WTC11 (cell line): Measurements from ENCODE around the gene IER2. TPM values are rescaled to one million over a fixed set of nuclear protein-coding genes. Genes with fewer than 3 reads are reported as not detected.

Experiments used
- ELF4 ChIP-seq: sonication (generic); formaldehyde crosslinking; IDR thresholded peaks from 2 replicates; pipeline ENCODE4 v1.8.1; 2022; ENCODE audit warnings: low read depth, mild to moderate bottlenecking, moderate library complexity, missing genetic modification reagents
- FOXK1 ChIP-seq: sonication (generic); formaldehyde crosslinking; IDR thresholded peaks from 2 replicates; pipeline ENCODE4 v1.8.0; 2022; ENCODE audit warnings: mild to moderate bottlenecking, moderate library complexity, missing genetic modification reagents
- FOXP1 ChIP-seq: sonication (generic); formaldehyde crosslinking; IDR thresholded peaks from 2 replicates; pipeline ENCODE4 v1.8.0; 2022; ENCODE audit warnings: missing genetic modification reagents, mild to moderate bottlenecking, moderate library complexity, borderline replicate concordance
- GTF2I ChIP-seq: fragments of 250-450 bp; sonication (Bioruptor Pico); conservative IDR thresholded peaks from 2 replicates; pipeline ENCODE4 v1.4.0; 2021; ENCODE audit warnings: mild to moderate bottlenecking
- JAZF1 ChIP-seq: fragments of 250-450 bp; sonication (Bioruptor Pico); IDR thresholded peaks from 2 replicates; pipeline ENCODE4 v1.9.0; 2021; ENCODE audit warnings: moderate library complexity, mild to moderate bottlenecking, inconsistent platforms
- NFYB ChIP-seq: sonication (generic); formaldehyde crosslinking; conservative IDR thresholded peaks from 2 replicates; pipeline ENCODE4 v1.8.0; 2022; ENCODE audit warnings: low read depth, missing genetic modification reagents
- NR3C1 ChIP-seq: sonication (generic); formaldehyde crosslinking; conservative IDR thresholded peaks from 2 replicates; pipeline ENCODE4 v1.8.1; 2023; ENCODE audit warnings: low read depth, mild to moderate bottlenecking, missing genetic modification reagents
- PRRX2 ChIP-seq: fragments of 250-450 bp; sonication (Bioruptor Pico); IDR thresholded peaks from 2 replicates; pipeline ENCODE4 v1.8.0; 2021; ENCODE audit warnings: mild to moderate bottlenecking
- RELA ChIP-seq: sonication (generic); formaldehyde crosslinking; IDR thresholded peaks from 2 replicates; pipeline ENCODE4 v1.8.1; 2022; ENCODE audit warnings: missing genetic modification reagents, mild to moderate bottlenecking, borderline replicate concordance
- SMAD3 ChIP-seq: sonication (generic); formaldehyde crosslinking; IDR thresholded peaks from 2 replicates; pipeline ENCODE4 v1.8.0; 2022; ENCODE audit warnings: missing genetic modification reagents, mild to moderate bottlenecking, borderline replicate concordance
- TEAD1 ChIP-seq: sonication (generic); formaldehyde crosslinking; IDR thresholded peaks from 2 replicates; pipeline ENCODE4 v1.8.0; 2022; ENCODE audit warnings: mild to moderate bottlenecking, missing genetic modification reagents
- TP53 ChIP-seq: sonication (generic); formaldehyde crosslinking; IDR thresholded peaks from 2 replicates; pipeline ENCODE4 v1.8.1; 2023; ENCODE audit warnings: mild to moderate bottlenecking, missing genetic modification reagents
- ZNF138 ChIP-seq: sonication (generic); formaldehyde crosslinking; conservative IDR thresholded peaks from 2 replicates; pipeline ENCODE4 v1.8.1; 2022; ENCODE audit warnings: mild to moderate bottlenecking, moderate library complexity, missing genetic modification reagents
- ZNF219 ChIP-seq: sonication (generic); formaldehyde crosslinking; IDR thresholded peaks from 2 replicates; pipeline ENCODE4 v1.8.0; 2023; ENCODE audit warnings: missing genetic modification reagents, mild to moderate bottlenecking, borderline replicate concordance
- ZNF232 ChIP-seq: sonication (generic); formaldehyde crosslinking; IDR thresholded peaks from 2 replicates; pipeline ENCODE4 v1.8.0; 2022; ENCODE audit warnings: mild to moderate bottlenecking, missing genetic modification reagents
- total RNA-seq: library from RNA; stranded (reverse); gene quantifications from 3 replicates; pipeline ENCODE4 v1.2.3, GENCODE V29; 2021
- TF ChIP-seq, protein P1 (sequence below): sonication (generic); formaldehyde crosslinking; IDR thresholded peaks from 2 replicates; pipeline ENCODE4 v1.8.0; 2022; ENCODE audit warnings: mild to moderate bottlenecking, missing genetic modification reagents
- TF ChIP-seq, protein P2 (sequence below): sonication (generic); formaldehyde crosslinking; conservative IDR thresholded peaks from 2 replicates; pipeline ENCODE4 v1.8.1; 2023; ENCODE audit warnings: mild to moderate bottlenecking, low read depth, missing genetic modification reagents, moderate library complexity
- TF ChIP-seq, protein P3 (sequence below): sonication (generic); formaldehyde crosslinking; IDR thresholded peaks from 2 replicates; pipeline ENCODE4 v1.8.0; 2022; ENCODE audit warnings: missing genetic modification reagents
- TF ChIP-seq, protein P4 (sequence below): sonication (generic); formaldehyde crosslinking; IDR thresholded peaks from 2 replicates; pipeline ENCODE4 v1.8.1; 2022; ENCODE audit warnings: low read depth, mild to moderate bottlenecking, moderate library complexity, missing genetic modification reagents, borderline replicate concordance
- TF ChIP-seq, protein P5 (sequence below): sonication (generic); formaldehyde crosslinking; IDR thresholded peaks from 2 replicates; pipeline ENCODE4 v1.8.0; 2023; ENCODE audit warnings: mild to moderate bottlenecking, missing genetic modification reagents
- TF ChIP-seq, protein P6 (sequence below): sonication (generic); formaldehyde crosslinking; conservative IDR thresholded peaks from 2 replicates; pipeline ENCODE4 v1.8.1; 2022; ENCODE audit warnings: mild to moderate bottlenecking, missing genetic modification reagents
- TF ChIP-seq, protein P7 (sequence below): sonication (generic); formaldehyde crosslinking; IDR thresholded peaks from 2 replicates; pipeline ENCODE4 v1.8.1; 2022; ENCODE audit warnings: low read depth, missing genetic modification reagents, borderline replicate concordance
- TF ChIP-seq, protein P8 (sequence below): sonication (generic); formaldehyde crosslinking; IDR thresholded peaks from 2 replicates; pipeline ENCODE4 v1.8.1; 2023; ENCODE audit warnings: mild to moderate bottlenecking, missing genetic modification reagents, moderate library complexity

Gene IER2
- total RNA-seq, 1 experiment from 2014 or later: 138 TPM

DNA sequence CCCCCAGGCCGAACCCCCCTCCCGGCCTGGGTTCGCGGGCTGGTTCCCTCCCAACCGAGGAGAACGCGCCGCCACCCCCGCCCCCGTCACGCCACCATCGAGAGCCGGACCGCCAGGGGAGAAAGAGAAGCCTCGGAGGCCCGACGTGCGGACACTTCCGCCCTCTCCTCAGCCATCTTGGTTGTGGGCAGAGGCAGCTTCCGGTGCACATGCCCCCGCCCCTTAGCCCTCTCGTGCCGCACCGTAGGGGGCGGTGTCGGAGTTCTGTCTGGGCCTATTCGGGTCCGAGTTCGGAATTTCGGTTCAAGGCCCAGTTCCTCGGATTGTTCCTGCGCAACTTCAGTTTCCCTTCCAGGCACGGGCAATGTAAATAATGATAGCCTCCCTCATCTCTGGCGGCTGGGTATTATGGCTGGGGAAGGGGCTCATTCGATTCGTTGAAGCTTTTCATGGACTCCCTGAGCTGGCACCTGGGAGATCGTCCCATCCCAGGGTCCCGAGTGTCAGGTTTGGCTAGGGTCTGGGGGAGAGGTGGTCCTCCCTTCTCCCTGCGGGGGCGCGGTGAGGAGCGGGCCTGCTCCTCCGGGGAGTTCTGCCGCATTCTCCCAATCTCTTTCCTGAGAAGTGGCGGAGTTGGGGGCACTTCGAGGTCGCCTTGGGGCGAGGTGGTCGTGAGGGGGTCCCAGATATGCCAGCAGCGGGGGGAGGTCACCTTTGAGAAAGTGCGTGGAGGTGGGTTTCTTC, at the start of gene IER2, which contains the start of gene STX10 (continued):
- TF ChIP-seq, protein P1, sequence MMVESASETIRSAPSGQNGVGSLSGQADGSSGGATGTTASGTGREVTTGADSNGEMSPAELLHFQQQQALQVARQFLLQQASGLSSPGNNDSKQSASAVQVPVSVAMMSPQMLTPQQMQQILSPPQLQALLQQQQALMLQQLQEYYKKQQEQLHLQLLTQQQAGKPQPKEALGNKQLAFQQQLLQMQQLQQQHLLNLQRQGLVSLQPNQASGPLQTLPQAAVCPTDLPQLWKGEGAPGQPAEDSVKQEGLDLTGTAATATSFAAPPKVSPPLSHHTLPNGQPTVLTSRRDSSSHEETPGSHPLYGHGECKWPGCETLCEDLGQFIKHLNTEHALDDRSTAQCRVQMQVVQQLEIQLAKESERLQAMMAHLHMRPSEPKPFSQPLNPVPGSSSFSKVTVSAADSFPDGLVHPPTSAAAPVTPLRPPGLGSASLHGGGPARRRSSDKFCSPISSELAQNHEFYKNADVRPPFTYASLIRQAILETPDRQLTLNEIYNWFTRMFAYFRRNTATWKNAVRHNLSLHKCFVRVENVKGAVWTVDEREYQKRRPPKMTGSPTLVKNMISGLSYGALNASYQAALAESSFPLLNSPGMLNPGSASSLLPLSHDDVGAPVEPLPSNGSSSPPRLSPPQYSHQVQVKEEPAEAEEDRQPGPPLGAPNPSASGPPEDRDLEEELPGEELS: no peak; the same call in 1 of the 2 replicates
- TF ChIP-seq RELA (CRISPR knock-in tag): no peak
- TF ChIP-seq TEAD1: peak; percentile 83
- TF ChIP-seq FOXP1 (CRISPR knock-in tag): no peak
- TF ChIP-seq, protein P2, sequence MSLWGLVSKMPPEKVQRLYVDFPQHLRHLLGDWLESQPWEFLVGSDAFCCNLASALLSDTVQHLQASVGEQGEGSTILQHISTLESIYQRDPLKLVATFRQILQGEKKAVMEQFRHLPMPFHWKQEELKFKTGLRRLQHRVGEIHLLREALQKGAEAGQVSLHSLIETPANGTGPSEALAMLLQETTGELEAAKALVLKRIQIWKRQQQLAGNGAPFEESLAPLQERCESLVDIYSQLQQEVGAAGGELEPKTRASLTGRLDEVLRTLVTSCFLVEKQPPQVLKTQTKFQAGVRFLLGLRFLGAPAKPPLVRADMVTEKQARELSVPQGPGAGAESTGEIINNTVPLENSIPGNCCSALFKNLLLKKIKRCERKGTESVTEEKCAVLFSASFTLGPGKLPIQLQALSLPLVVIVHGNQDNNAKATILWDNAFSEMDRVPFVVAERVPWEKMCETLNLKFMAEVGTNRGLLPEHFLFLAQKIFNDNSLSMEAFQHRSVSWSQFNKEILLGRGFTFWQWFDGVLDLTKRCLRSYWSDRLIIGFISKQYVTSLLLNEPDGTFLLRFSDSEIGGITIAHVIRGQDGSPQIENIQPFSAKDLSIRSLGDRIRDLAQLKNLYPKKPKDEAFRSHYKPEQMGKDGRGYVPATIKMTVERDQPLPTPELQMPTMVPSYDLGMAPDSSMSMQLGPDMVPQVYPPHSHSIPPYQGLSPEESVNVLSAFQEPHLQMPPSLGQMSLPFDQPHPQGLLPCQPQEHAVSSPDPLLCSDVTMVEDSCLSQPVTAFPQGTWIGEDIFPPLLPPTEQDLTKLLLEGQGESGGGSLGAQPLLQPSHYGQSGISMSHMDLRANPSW (CRISPR knock-in tag): no peak
- TF ChIP-seq, protein P3, sequence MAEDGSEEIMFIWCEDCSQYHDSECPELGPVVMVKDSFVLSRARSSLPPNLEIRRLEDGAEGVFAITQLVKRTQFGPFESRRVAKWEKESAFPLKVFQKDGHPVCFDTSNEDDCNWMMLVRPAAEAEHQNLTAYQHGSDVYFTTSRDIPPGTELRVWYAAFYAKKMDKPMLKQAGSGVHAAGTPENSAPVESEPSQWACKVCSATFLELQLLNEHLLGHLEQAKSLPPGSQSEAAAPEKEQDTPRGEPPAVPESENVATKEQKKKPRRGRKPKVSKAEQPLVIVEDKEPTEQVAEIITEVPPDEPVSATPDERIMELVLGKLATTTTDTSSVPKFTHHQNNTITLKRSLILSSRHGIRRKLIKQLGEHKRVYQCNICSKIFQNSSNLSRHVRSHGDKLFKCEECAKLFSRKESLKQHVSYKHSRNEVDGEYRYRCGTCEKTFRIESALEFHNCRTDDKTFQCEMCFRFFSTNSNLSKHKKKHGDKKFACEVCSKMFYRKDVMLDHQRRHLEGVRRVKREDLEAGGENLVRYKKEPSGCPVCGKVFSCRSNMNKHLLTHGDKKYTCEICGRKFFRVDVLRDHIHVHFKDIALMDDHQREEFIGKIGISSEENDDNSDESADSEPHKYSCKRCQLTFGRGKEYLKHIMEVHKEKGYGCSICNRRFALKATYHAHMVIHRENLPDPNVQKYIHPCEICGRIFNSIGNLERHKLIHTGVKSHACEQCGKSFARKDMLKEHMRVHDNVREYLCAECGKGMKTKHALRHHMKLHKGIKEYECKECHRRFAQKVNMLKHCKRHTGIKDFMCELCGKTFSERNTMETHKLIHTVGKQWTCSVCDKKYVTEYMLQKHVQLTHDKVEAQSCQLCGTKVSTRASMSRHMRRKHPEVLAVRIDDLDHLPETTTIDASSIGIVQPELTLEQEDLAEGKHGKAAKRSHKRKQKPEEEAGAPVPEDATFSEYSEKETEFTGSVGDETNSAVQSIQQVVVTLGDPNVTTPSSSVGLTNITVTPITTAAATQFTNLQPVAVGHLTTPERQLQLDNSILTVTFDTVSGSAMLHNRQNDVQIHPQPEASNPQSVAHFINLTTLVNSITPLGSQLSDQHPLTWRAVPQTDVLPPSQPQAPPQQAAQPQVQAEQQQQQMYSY (CRISPR knock-in tag): no peak
- TF ChIP-seq, protein P4, sequence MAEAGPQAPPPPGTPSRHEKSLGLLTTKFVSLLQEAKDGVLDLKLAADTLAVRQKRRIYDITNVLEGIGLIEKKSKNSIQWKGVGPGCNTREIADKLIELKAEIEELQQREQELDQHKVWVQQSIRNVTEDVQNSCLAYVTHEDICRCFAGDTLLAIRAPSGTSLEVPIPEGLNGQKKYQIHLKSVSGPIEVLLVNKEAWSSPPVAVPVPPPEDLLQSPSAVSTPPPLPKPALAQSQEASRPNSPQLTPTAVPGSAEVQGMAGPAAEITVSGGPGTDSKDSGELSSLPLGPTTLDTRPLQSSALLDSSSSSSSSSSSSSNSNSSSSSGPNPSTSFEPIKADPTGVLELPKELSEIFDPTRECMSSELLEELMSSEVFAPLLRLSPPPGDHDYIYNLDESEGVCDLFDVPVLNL (CRISPR knock-in tag): no peak
- TF ChIP-seq TP53 (CRISPR knock-in tag): no peak
- TF ChIP-seq, protein P5, sequence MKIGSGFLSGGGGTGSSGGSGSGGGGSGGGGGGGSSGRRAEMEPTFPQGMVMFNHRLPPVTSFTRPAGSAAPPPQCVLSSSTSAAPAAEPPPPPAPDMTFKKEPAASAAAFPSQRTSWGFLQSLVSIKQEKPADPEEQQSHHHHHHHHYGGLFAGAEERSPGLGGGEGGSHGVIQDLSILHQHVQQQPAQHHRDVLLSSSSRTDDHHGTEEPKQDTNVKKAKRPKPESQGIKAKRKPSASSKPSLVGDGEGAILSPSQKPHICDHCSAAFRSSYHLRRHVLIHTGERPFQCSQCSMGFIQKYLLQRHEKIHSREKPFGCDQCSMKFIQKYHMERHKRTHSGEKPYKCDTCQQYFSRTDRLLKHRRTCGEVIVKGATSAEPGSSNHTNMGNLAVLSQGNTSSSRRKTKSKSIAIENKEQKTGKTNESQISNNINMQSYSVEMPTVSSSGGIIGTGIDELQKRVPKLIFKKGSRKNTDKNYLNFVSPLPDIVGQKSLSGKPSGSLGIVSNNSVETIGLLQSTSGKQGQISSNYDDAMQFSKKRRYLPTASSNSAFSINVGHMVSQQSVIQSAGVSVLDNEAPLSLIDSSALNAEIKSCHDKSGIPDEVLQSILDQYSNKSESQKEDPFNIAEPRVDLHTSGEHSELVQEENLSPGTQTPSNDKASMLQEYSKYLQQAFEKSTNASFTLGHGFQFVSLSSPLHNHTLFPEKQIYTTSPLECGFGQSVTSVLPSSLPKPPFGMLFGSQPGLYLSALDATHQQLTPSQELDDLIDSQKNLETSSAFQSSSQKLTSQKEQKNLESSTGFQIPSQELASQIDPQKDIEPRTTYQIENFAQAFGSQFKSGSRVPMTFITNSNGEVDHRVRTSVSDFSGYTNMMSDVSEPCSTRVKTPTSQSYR (CRISPR knock-in tag): 0 out of 2 replicates have a peak, but pooled peaks have one; percentile 6
- TF ChIP-seq GTF2I (CRISPR knock-in tag): no peak
- TF ChIP-seq, protein P6, sequence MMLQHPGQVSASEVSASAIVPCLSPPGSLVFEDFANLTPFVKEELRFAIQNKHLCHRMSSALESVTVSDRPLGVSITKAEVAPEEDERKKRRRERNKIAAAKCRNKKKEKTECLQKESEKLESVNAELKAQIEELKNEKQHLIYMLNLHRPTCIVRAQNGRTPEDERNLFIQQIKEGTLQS: no peak
- TF ChIP-seq ZNF219 (CRISPR knock-in tag): no peak
- TF ChIP-seq JAZF1 (CRISPR knock-in tag): no peak
- no peak for TF ChIP-seq SMAD3 (CRISPR knock-in tag)
- peak; percentile 57; the same call in 1 of the 2 replicates for TF ChIP-seq ZNF232 (CRISPR knock-in tag)
- no peak for TF ChIP-seq NFYB (CRISPR knock-in tag)
- TF ChIP-seq, protein P7, sequence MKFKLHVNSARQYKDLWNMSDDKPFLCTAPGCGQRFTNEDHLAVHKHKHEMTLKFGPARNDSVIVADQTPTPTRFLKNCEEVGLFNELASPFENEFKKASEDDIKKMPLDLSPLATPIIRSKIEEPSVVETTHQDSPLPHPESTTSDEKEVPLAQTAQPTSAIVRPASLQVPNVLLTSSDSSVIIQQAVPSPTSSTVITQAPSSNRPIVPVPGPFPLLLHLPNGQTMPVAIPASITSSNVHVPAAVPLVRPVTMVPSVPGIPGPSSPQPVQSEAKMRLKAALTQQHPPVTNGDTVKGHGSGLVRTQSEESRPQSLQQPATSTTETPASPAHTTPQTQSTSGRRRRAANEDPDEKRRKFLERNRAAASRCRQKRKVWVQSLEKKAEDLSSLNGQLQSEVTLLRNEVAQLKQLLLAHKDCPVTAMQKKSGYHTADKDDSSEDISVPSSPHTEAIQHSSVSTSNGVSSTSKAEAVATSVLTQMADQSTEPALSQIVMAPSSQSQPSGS: no peak
- no peak for TF ChIP-seq NR3C1 (CRISPR knock-in tag)
- TF ChIP-seq FOXK1 (CRISPR knock-in tag): peak; percentile 52; the same call in 1 of the 2 replicates
- no peak for TF ChIP-seq PRRX2 (CRISPR knock-in tag)
- no peak for TF ChIP-seq ELF4 (CRISPR knock-in tag)
- TF ChIP-seq, protein P8, sequence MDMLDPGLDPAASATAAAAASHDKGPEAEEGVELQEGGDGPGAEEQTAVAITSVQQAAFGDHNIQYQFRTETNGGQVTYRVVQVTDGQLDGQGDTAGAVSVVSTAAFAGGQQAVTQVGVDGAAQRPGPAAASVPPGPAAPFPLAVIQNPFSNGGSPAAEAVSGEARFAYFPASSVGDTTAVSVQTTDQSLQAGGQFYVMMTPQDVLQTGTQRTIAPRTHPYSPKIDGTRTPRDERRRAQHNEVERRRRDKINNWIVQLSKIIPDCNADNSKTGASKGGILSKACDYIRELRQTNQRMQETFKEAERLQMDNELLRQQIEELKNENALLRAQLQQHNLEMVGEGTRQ (CRISPR knock-in tag): peak; percentile 67
- no peak for TF ChIP-seq ZNF138 (CRISPR knock-in tag)
